SJCRH30 (cell line): Measurements from ENCODE around the gene HUNK. TPM values are rescaled to one million over a fixed set of nuclear protein-coding genes. Genes with fewer than 3 reads are reported as not detected.
"Not testable (repeated sequence)": the region's sequence is repeated elsewhere in the genome, so short reads cannot be mapped to it uniquely, and the experiment has no call there.

Experiments used
- DNase-seq, 2 experiments: peaks; one replicate each; pipeline ENCODE4 v3.0.0-alpha.2; 2015 to 2020
- H3K27ac ChIP-seq: fragments of 250-450 bp; sonication (Bioruptor Pico); 2 replicates; pipeline ENCODE4 v1.5.1; 2020; ENCODE audit warnings: mild to moderate bottlenecking, moderate library complexity
- H3K27me3 ChIP-seq: fragments of 250-450 bp; sonication (Bioruptor Pico); 2 replicates; pipeline ENCODE4 v1.5.1; 2020; ENCODE audit warnings: mild to moderate bottlenecking, moderate library complexity
- H3K36me3 ChIP-seq: fragments of 250-450 bp; sonication (Bioruptor Pico); 2 replicates; pipeline ENCODE4 v1.5.1; 2020; ENCODE audit warnings: mild to moderate bottlenecking, moderate library complexity
- H3K4me1 ChIP-seq: fragments of 250-450 bp; sonication (Bioruptor Pico); 2 replicates; pipeline ENCODE4 v1.5.1; 2020; ENCODE audit warnings: mild to moderate bottlenecking, moderate library complexity
- H3K4me3 ChIP-seq: fragments of 250-450 bp; sonication (Bioruptor Pico); 2 replicates; pipeline ENCODE4 v1.5.1; 2020; ENCODE audit warnings: mild to moderate bottlenecking, moderate library complexity
- H3K9me3 ChIP-seq: fragments of 250-450 bp; sonication (Bioruptor Pico); replicated peaks from 2 replicates; pipeline ENCODE4 v1.5.1; 2020; ENCODE audit warnings: mild to moderate bottlenecking, moderate library complexity
- total RNA-seq: library from RNA; depleted of rRNA; stranded (reverse); fragments of >200 nt; shearing (Covaris generic); gene quantifications from 2 replicates; pipeline ENCODE4 v1.2.3, GENCODE V29; 2014

HUNK gene
- total RNA-seq, 1 experiment from 2014 or later, result 38.9 TPM

DNA sequence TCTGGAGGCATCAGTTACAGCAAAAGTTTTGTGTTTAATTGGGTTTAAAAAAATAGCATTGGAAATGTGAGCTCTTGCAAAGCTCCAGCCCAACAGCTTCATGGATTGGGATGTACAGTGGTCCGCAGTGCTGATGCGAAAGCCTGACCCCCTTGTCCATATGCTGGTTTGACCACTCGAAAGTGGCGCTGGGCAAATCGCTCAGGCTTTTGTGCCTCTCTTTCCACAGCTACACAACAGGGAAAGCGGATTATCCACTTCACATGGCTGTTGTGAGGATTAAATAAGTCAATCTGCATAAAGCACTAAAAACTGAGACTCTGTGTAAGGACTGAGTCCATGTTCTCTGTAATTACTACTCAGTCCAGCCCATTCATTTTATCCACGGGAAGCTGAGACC is 57.2 kb downstream of the HUNK start:
- no peak overlapping the region for H3K27ac ChIP-seq
- no peak for DNase-seq
- H3K9me3 ChIP-seq, result peaks cover 4% of the 10 kb centered on the region; the same call in 1 of the 2 replicates
- H3K4me3 ChIP-seq, result no peak overlapping the region
- H3K36me3 ChIP-seq, result peaks cover 24% of the 10 kb centered on the region
- H3K27me3 ChIP-seq, result no peaks in the 10 kb centered on the region
- H3K4me1 ChIP-seq, result peaks cover 4% of the 10 kb centered on the region; the same call in 1 of the 2 replicates

DNA sequence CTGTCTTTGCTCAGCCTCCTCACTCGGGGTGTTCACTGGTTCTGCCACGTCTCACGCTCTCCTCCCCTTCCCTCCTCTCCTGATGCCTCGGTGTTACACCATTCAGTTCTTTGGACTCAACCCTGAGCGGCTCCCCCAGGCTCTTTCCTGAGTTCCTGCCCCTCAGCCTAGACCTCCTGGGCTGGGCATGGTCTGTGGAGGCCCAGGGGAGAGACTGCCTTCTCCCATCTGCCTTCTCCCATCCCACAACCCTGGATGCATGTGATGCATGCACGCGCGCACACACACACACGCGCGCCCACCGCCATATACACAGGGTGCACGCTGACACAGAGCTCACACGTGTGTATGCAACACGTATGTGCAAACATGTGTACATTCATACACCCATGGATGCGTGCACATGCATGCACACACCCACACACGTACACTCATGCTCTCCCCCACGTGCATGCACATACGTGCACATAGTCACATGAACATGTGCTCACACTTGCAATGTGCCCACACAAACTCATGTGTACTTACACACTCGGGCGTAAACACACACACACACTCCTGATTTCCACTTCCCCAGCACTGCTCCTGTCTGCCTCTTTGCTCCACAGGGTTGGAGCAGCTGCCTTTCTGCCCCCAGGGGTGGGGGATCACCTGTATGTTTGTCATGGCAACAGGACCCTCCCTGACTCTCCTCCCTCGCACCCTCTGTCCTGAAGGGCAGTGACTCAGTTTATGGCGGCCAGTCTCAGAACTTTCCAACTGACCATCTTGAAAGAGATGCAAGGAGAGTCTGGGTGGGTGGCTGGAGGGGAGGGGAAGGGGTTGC is 59.0 kb downstream of the HUNK start:
- no peaks in the 10 kb centered on the region; the same call in 1 of the 2 replicates for H3K9me3 ChIP-seq

DNA sequence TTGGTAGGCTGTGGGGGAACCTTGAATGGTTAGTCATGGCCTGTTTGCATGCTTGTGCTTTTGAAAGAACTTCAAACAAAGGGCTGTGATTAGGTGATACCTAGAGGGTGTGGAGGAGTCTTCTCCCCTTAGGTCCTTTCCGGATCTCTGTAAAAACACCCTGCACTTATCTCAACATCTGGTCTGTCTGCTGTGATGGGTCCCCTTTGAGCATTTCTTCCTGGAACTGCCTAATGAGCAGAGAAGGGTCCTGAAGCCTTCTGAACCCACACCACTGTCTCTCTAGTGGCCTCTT is 59.6 kb downstream of the HUNK start:
- Histone ChIP-seq H3K4me3 (no peak overlapping the region), H3K27ac (no peak overlapping the region), H3K4me1 (peaks cover 4% of the 10 kb centered on the region; the same call in 1 of the 2 replicates), H3K9me3 (no peaks in the 10 kb centered on the region; the same call in 1 of the 2 replicates), H3K27me3 (no peaks in the 10 kb centered on the region), H3K36me3 (peaks cover 7% of the 10 kb centered on the region)
- no peak for DNase-seq

More for the DNA sequence above, 59.0 kb downstream of the HUNK start:
- H3K27ac ChIP-seq, result no peak overlapping the region
- H3K4me1 ChIP-seq, result peaks cover 4% of the 10 kb centered on the region; the same call in 1 of the 2 replicates
- no peak for DNase-seq
- no peaks in the 10 kb centered on the region for H3K27me3 ChIP-seq
- no peak overlapping the region for H3K4me3 ChIP-seq
- peaks cover 7% of the 10 kb centered on the region for H3K36me3 ChIP-seq

DNA sequence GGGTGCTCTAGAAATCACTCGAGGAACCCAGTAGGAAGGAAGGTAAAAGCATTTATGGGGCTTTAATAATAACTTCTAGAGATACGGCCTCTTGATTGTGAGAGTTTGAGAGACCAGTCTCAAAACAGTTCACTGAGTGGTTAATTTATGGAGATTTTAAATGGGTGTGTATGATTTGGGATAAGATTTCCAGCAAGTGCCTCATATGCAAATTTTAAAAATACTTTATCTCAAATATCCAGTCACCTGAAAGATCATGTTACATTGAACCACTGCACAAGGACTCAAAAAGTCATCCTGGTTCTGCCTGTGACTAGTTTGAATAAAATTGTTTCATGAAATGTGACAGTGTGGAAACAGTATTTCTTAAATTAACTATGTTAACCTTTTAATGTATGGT is 64.5 kb downstream of the HUNK start:
- Histone ChIP-seq H3K4me1 (no peaks in the 10 kb centered on the region), H3K9me3 (no peaks in the 10 kb centered on the region; the same call in 1 of the 2 replicates), H3K36me3 (peaks cover 25% of the 10 kb centered on the region), H3K4me3 (no peak overlapping the region), H3K27ac (no peak overlapping the region), H3K27me3 (no peaks in the 10 kb centered on the region)
- no peak for DNase-seq

DNA sequence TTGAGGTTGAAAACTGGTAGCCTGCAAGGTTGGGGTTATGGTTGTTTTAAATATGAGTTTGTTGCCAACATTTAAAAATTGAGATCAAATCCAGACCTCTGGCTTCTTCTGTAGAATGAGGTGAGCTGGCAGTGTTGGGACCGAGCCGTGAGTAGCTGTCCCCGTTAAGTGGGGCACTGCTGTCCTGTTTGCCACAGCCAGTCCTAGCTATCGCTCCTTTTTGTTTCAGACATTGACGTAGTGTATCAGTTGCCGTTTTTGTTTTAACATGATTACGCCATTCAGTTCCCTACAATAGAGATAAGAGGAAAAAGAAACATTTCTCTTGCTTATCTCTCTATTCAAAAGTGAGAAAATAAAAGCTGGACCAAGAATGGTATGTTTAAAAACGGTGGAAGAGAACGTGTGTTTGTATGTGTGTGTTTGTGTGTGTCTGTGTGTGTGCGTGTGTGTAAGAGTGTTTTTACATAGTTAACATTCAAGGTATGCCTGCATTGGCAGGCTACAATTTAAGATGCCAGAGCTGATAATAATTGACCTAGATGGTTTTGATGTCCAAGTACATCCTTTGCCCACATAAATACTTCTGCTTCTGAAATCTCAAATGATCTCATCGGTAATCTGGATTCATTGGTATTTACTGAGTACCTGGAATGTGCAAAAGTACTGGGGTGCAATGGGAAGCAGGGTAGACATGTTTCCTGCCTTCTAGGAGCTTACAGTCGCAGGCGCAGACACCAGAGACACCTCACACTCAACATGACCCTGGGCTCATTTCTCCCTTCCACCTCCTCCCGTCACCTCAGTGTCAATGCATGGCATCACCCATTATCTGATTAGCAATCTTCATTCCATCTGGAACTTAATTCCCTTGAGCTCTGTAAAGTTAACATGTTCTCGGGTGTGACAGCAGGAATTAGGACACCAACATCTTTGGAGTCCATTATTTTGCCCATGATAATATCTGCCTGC is 65.8 kb downstream of the HUNK start:
- H3K27ac ChIP-seq, result no peak overlapping the region
- H3K27me3 ChIP-seq, result no peaks in the 10 kb centered on the region
- H3K4me3 ChIP-seq, result no peak overlapping the region
- no peaks in the 10 kb centered on the region for H3K4me1 ChIP-seq
- H3K9me3 ChIP-seq, result no peaks in the 10 kb centered on the region; the same call in 1 of the 2 replicates
- no peak for DNase-seq
- H3K36me3 ChIP-seq, result peaks cover 35% of the 10 kb centered on the region

DNA sequence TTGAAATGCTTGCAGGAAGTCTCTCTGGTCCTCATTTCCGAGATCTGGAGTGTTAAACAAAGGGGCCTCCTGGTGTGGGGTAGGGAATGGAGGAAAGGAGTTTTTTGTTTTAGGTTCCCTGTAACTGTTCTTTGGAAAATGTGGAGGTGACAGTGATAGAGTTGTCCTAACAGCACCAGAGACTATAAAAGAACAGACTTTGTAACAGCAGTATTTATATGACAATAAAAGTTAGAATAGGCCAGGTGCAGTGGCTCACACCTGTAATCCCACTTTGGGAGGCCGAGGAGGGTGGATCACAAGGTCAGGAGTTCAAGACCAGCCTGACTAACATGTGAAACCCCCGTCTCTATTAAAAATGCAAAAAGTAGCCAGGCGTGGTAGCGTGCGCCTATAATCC is 68.9 kb downstream of the HUNK start:
- Histone ChIP-seq H3K4me1 (peaks cover 14% of the 10 kb centered on the region), H3K27me3 (no peaks in the 10 kb centered on the region), H3K9me3 (no peaks in the 10 kb centered on the region), H3K27ac (no peak overlapping the region), H3K4me3 (no peak overlapping the region), H3K36me3 (peaks cover 64% of the 10 kb centered on the region)
- DNase-seq, result no peak

DNA sequence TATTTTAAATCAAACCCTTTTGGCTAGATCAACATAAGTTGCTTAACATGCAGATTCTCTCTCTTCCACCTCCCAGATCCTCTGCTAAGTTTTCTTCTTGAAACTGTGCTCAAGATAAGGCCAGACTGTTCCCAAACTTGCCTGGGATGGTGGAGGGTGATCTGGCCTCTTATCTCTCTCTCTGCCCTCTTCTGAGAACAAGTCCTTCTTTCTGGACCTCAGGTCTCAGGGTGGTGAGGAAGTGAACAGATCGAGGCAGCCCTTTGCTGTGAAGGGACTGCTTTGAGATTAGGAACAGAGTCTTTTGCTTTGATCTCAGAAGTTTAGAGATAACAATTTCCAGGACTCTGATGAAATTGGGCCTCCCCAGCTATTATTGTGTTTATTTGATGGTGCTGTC is 70.7 kb downstream of the HUNK start:
- H3K4me3 ChIP-seq, result no peak overlapping the region

DNA sequence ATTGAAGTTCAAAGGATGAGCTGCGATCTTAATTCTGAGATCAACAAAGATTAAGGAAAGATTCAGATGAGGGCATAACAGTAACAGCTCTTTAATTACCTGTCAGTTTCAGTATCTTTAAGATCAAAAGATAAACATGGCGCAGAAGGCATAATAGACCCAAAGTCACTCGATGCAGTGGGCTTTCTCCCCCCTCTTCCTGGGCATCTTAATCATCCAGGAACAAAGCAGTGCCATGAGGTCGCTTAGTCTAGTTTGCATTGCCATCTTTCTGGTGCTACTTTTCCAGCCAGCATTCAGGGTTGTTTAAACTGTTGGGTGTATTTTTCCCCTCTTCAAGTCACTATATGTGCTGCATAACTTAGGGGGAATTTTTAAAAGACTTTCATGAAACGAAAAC is 72.3 kb downstream of the HUNK start:
- Histone ChIP-seq H3K27me3 (no peaks in the 10 kb centered on the region), H3K9me3 (no peaks in the 10 kb centered on the region), H3K36me3 (peaks cover 86% of the 10 kb centered on the region), H3K27ac (peak overlapping the region; percentile 11; the same call in 1 of the 2 replicates), H3K4me1 (peaks cover 14% of the 10 kb centered on the region), H3K4me3 (no peak overlapping the region)
- no peak for DNase-seq

More for the DNA sequence above, 70.7 kb downstream of the HUNK start:
- Histone ChIP-seq H3K27ac (no peak overlapping the region), H3K9me3 (no peaks in the 10 kb centered on the region), H3K36me3 (peaks cover 77% of the 10 kb centered on the region), H3K27me3 (no peaks in the 10 kb centered on the region), H3K4me1 (peaks cover 14% of the 10 kb centered on the region)
- DNase-seq, result no peak

DNA sequence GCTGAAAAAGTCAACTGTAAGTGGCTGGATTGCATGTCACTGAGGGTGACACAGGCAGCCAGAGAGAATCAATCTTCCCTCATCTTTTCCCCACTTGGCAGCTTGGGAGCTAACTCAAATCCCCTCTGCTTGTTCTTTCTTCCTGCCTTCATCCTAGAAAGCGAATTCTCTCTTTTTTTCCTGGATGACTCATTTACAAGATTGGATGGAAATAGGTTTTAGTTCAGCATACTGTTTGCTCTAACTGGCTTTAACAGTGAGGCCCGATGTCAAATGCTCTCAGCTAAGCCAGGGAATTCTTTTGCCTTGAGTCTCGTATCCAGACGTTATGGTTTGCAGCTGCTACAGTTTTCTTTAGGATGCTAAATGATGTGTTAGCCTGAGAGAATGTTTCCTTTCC is 72.7 kb downstream of the HUNK start:
- peak overlapping the region; percentile 11; the same call in 1 of the 2 replicates for H3K27ac ChIP-seq
- H3K27me3 ChIP-seq, result no peaks in the 10 kb centered on the region
- H3K9me3 ChIP-seq, result no peaks in the 10 kb centered on the region
- peaks cover 87% of the 10 kb centered on the region for H3K36me3 ChIP-seq
- H3K4me1 ChIP-seq, result peaks cover 14% of the 10 kb centered on the region
- DNase-seq, result peak in 1 of 2 experiments; percentile 26
- no peak overlapping the region for H3K4me3 ChIP-seq

DNA sequence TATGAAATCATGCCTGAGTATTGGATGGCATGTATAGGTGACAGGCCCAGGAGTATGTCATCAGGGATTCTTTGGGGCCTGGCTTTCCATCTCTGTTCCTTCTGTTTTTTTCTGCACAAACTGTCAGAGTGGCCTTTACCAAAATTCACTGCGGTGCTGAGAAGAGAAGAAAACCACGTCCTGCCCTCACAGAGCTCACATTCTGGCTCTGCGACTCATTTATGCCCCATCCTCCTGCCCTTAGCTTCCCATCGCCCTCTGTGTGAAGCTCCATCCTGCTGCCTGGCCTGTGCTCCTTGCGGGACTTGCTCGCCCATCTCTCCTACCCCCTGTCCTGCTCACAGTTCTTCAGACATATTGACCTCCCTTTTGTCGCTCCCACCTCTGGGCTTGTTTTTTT is 73.4 kb downstream of the HUNK start:
- no peak overlapping the region for H3K4me3 ChIP-seq
- no peaks in the 10 kb centered on the region for H3K27me3 ChIP-seq
- no peaks in the 10 kb centered on the region for H3K9me3 ChIP-seq
- no peak for DNase-seq
- H3K4me1 ChIP-seq, result peaks cover 14% of the 10 kb centered on the region
- H3K27ac ChIP-seq, result peak overlapping the region; percentile 11; the same call in 1 of the 2 replicates
- H3K36me3 ChIP-seq, result peaks cover 89% of the 10 kb centered on the region

DNA sequence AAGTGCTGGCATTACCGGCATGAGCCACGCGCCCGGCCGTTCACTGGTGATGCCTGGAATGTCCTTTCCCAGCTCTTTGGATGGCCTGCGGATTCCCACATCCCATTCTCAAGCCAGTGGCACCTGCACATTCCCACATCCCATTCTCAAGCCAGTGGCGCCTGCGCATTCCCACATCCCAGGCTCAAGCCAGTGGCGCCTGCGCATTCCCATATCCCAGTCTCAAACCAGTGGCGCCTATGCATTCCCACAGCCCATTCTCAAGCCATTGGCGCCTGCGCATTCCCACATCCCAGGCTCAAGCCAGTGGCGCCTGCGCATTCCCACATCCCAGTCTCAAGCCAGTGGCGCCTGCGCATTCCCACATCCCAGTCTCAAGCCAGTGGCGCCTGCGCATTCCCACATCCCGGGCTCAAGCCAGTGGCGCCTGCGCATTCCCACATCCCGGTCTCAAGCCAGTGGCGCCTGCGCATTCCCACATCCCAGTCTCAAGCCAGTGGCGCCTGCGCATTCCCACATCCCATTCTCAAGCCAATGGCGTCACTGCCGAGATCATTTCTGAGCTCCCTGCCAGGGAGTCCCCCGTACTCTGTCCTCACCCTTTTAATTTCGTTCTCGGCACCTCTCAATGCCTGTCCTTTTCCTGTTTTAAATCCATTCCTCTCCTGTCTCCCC is 74.2 kb downstream of the HUNK start:
- not testable (repeated sequence) for H3K9me3 ChIP-seq, DNase-seq, H3K4me3 ChIP-seq, H3K27me3 ChIP-seq, H3K27ac ChIP-seq
- Histone ChIP-seq H3K4me1 (peaks cover 14% of the 10 kb centered on the region), H3K36me3 (peaks cover 90% of the 10 kb centered on the region)

DNA sequence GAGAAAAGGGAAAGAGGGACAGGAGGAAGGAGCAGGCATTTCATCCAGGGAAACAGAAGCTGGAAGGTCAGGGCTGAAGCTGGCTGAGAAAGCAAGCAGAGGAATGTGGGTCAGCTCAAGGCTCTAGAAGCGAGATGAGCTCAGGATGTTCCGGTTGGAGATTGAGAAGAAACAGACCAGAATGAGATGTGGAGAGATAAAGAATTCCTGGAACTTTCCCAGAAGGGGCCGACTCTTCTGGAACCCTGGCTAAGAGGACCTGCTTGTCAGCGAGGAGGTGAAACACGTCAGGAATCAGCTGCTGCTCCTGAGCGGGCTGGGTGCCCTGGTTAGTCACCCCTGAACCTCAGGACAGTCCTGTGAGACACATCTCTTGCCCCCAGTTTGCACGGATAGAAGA is 75.9 kb downstream of the HUNK start:
- H3K4me3 ChIP-seq, result no peak overlapping the region
- H3K4me1 ChIP-seq, result peaks cover 21% of the 10 kb centered on the region
- peaks cover 80% of the 10 kb centered on the region for H3K36me3 ChIP-seq

DNA sequence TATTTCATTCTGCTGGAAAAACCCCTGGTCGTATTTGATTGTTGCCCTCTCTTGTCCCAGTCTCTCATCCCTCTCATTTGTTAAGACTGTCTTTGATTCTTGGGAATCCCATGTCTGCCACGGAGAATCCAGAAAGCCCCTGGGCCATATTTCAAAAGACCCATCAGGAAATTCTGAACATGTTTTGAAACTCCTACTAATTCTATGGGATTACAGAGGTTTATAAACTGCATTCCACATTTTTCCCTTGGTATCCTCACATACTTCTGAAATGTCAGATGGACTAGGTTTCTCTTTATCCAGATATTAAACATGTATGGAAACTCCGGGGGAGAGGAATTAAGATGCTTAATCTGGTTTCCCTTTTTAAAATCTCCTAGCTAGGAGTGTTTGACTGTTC is 80.0 kb downstream of the HUNK start:
- peaks cover 7% of the 10 kb centered on the region; the same call in 1 of the 2 replicates for H3K4me1 ChIP-seq
- DNase-seq, result no peak
- H3K36me3 ChIP-seq, result peaks cover 73% of the 10 kb centered on the region
- no peaks in the 10 kb centered on the region for H3K27me3 ChIP-seq
- no peaks in the 10 kb centered on the region for H3K9me3 ChIP-seq
- no peak overlapping the region for H3K27ac ChIP-seq
- no peak overlapping the region for H3K4me3 ChIP-seq

More for the DNA sequence above, 75.9 kb downstream of the HUNK start:
- H3K27ac ChIP-seq, result no peak overlapping the region
- H3K27me3 ChIP-seq, result no peaks in the 10 kb centered on the region
- no peaks in the 10 kb centered on the region for H3K9me3 ChIP-seq
- DNase-seq, result no peak

DNA sequence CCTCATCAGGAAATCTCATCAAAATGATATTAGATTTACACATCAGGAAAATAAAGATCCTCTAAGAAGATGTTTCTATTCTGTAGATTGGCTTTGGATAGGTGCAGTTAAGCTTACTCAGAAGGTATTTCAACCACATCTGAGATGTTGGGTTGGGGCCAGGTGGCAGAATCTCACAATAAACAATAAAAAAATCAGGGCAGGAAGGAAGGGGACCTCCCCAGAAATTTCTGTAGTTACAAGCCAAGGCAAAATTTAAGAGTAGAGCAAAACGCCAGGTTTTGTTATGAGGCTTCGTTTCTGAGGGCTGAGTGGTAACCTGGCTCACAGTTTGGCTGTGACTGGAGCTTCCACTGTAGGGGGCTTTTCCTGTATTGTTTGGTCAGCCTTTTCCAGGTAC is 84.8 kb downstream of the HUNK start:
- Histone ChIP-seq H3K4me1 (peaks cover 3% of the 10 kb centered on the region; the same call in 1 of the 2 replicates), H3K27ac (no peak overlapping the region), H3K36me3 (peaks cover 69% of the 10 kb centered on the region), H3K4me3 (no peak overlapping the region), H3K27me3 (no peaks in the 10 kb centered on the region), H3K9me3 (no peaks in the 10 kb centered on the region)
- DNase-seq, result no peak
